ENCODE results near the gene LCAT. TPM values are rescaled to one million over a fixed set of nuclear protein-coding genes. Genes with fewer than 3 reads are reported as not detected.

LCAT gene
- total and polyA plus RNA-seq, 9 of the 15 experiments (the other 6 are each of a cell fraction or from before 2014, with no cell fraction given), result 0.46 to 21.0 (median 5.0) TPM

GRCh38 chr16:67935402-67936123 lies 8.4 kb downstream of the LCAT start (continued):
- TF ChIP-seq FOXO4 (CRISPR knock-in tag; IDR thresholded peaks at IDR 0.05) (no peak), KLF1 (tag; IDR thresholded peaks at IDR 0.05) (peak; percentile 33; the same call in 1 of the 2 replicates), ESRRA (IDR thresholded peaks at IDR 0.05; ENCODE audit: borderline replicate concordance, low read depth) (peak; percentile 98), HDAC1 (IDR thresholded peaks at IDR 0.05) (peak in 1 of 2 experiments; percentile 97; a peak in 2 of 4 replicates), RBM25 (IDR thresholded peaks at IDR 0.05; ENCODE audit: low read depth, low read length, severe bottlenecking) (no peak), FUS (optimal IDR thresholded peaks at IDR 0.05; ENCODE audit: low read depth, low read length) (no peak), NRF1 (conservative IDR thresholded peaks at IDR 0.05 in 1 of 2, IDR thresholded peaks at IDR 0.05 in 1 of 2) (peak; percentile 69 to 75), GABPA (tag; conservative IDR thresholded peaks at IDR 0.05; ENCODE audit: low read depth) (peak; percentile 94), HDAC2 (IDR thresholded peaks at IDR 0.05) (peak; percentile 71; the same call in 1 of the 2 replicates), MAX (CRISPR knock-in tag; IDR thresholded peaks at IDR 0.05) (peak; percentile 98), RBBP5 (IDR thresholded peaks at IDR 0.05; ENCODE audit: borderline replicate concordance, insufficient read depth, low read length, poor library complexity, severe bottlenecking) (peak; percentile 77), ZBTB11 (CRISPR knock-in tag; IDR thresholded peaks at IDR 0.05) (peak in 2 of 3 experiments; percentile 15 to 84; a peak in 2 of 6 replicates), TBL1XR1 (IDR thresholded peaks at IDR 0.05; ENCODE audit: low read length in 2 of 2) (no peak), L3MBTL2 (IDR thresholded peaks at IDR 0.05) (peak; percentile 89), RBFOX2 (IDR thresholded peaks at IDR 0.05; ENCODE audit: low read depth, low read length) (peak; percentile 94), NR2C1 (IDR thresholded peaks at IDR 0.05) (peak; percentile 85), NR2C1 (tag; IDR thresholded peaks at IDR 0.05) (peak; percentile 93), ETV5 (CRISPR knock-in tag; IDR thresholded peaks at IDR 0.05; ENCODE audit: low read depth) (peak; percentile 73; the same call in 1 of the 2 replicates), SMARCE1 (IDR thresholded peaks at IDR 0.05) (no peak), NKRF (IDR thresholded peaks at IDR 0.05; ENCODE audit: borderline replicate concordance) (peak; percentile 97), NR1H2 (CRISPR knock-in tag; IDR thresholded peaks at IDR 0.05) (peak; percentile 96)
